T-helper 1 cell treated with Interleukin-12 subunit alpha and Interleukin-12 subunit beta and Interleukin-4 antibody, amounts not matched to agents 30 μg/mL and 1 μg/mL, for 36 hours (primary cell): ENCODE measurements around the gene ING1.
"Not testable (repeated sequence)": the region's sequence is repeated elsewhere in the genome, so short reads cannot be mapped to it uniquely, and the experiment has no call there.

Experiments used
- H3K27ac Mint-ChIP-seq: one replicate; pipeline ENCODE4 v1.8.0; 2021; ENCODE audit warnings: mild to moderate bottlenecking, mixed read lengths
- H3K27me3 Mint-ChIP-seq: one replicate; pipeline ENCODE4 v1.8.0; 2021; ENCODE audit warnings: low read depth, mixed read lengths
- H3K36me3 Mint-ChIP-seq: one replicate; pipeline ENCODE4 v1.8.0; 2021; ENCODE audit warnings: low read depth, mixed read lengths
- H3K4me1 Mint-ChIP-seq: one replicate; pipeline ENCODE4 v1.8.0; 2021; ENCODE audit warnings: low read depth, mixed read lengths
- H3K4me3 Mint-ChIP-seq: one replicate; pipeline ENCODE4 v1.8.0; 2021; ENCODE audit warnings: mild to moderate bottlenecking, moderate library complexity, mixed read lengths
- H3K9me3 Mint-ChIP-seq: one replicate; pipeline ENCODE4 v1.8.0; 2021; ENCODE audit warnings: mixed read lengths

Gene ING1

GRCh38 chr13:110683921-110684320, 29.6 kb upstream of the ING1 start:
- Mint-ChIP-seq H3K4me3 (no peak overlapping the region), H3K27ac (no peak overlapping the region), H3K9me3 (no peaks in the 10 kb centered on the region), H3K4me1 (no peaks in the 10 kb centered on the region), H3K36me3 (peaks cover 16% of the 10 kb centered on the region), H3K27me3 (no peaks in the 10 kb centered on the region)

- H3K36me3 Mint-ChIP-seq = peaks cover 15% of the 10 kb centered on the region
- H3K4me3 Mint-ChIP-seq = no peak overlapping the region
These were observed 29.0 kb upstream of the ING1 start for GRCh38 chr13:110684388-110685056.

GRCh38 chr13:110685305-110686020, 28.0 kb upstream of the ING1 start:
- no peak overlapping the region for H3K4me3 Mint-ChIP-seq
- H3K36me3 Mint-ChIP-seq = peaks cover 15% of the 10 kb centered on the region
- H3K4me1 Mint-ChIP-seq = peaks cover 1% of the 10 kb centered on the region
- H3K27ac Mint-ChIP-seq = no peak overlapping the region
- H3K27me3 Mint-ChIP-seq = no peaks in the 10 kb centered on the region
- no peaks in the 10 kb centered on the region for H3K9me3 Mint-ChIP-seq

More at GRCh38 chr13:110684388-110685056, 29.0 kb upstream of the ING1 start:
- H3K27ac Mint-ChIP-seq = no peak overlapping the region
- no peaks in the 10 kb centered on the region for H3K4me1 Mint-ChIP-seq
- H3K9me3 Mint-ChIP-seq = no peaks in the 10 kb centered on the region
- H3K27me3 Mint-ChIP-seq = no peaks in the 10 kb centered on the region

GRCh38 chr13:110687736-110688135, 25.8 kb upstream of the ING1 start:
- H3K27me3 Mint-ChIP-seq = no peaks in the 10 kb centered on the region
- no peak overlapping the region for H3K4me3 Mint-ChIP-seq
- H3K9me3 Mint-ChIP-seq = no peaks in the 10 kb centered on the region
- H3K36me3 Mint-ChIP-seq = peaks cover 13% of the 10 kb centered on the region
- H3K4me1 Mint-ChIP-seq = peaks cover 2% of the 10 kb centered on the region
- H3K27ac Mint-ChIP-seq = no peak overlapping the region

- peaks cover 15% of the 10 kb centered on the region for H3K36me3 Mint-ChIP-seq
- H3K9me3 Mint-ChIP-seq = no peaks in the 10 kb centered on the region
- H3K4me3 Mint-ChIP-seq = no peak overlapping the region
- peaks cover 2% of the 10 kb centered on the region for H3K4me1 Mint-ChIP-seq
- H3K27me3 Mint-ChIP-seq = no peaks in the 10 kb centered on the region
- no peak overlapping the region for H3K27ac Mint-ChIP-seq
These were observed 24.5 kb upstream of the ING1 start for GRCh38 chr13:110689041-110689440.

GRCh38 chr13:110689711-110690110, 23.8 kb upstream of the ING1 start:
- Mint-ChIP-seq H3K4me1 (peaks cover 2% of the 10 kb centered on the region), H3K27me3 (no peaks in the 10 kb centered on the region), H3K9me3 (no peaks in the 10 kb centered on the region), H3K27ac (no peak overlapping the region), H3K4me3 (no peak overlapping the region), H3K36me3 (peaks cover 15% of the 10 kb centered on the region)

- H3K36me3 Mint-ChIP-seq = peaks cover 11% of the 10 kb centered on the region
These were observed 23.0 kb upstream of the ING1 start for GRCh38 chr13:110690516-110690915.

GRCh38 chr13:110695774-110696173, 17.7 kb upstream of the ING1 start:
- H3K27ac Mint-ChIP-seq, H3K4me1 Mint-ChIP-seq, H3K4me3 Mint-ChIP-seq, H3K9me3 Mint-ChIP-seq, H3K27me3 Mint-ChIP-seq: not testable (repeated sequence)
- peaks cover 41% of the 10 kb centered on the region for H3K36me3 Mint-ChIP-seq

More at GRCh38 chr13:110690516-110690915, 23.0 kb upstream of the ING1 start:
- H3K27me3 Mint-ChIP-seq = no peaks in the 10 kb centered on the region
- H3K4me1 Mint-ChIP-seq = peaks cover 2% of the 10 kb centered on the region
- H3K27ac Mint-ChIP-seq = no peak overlapping the region
- H3K4me3 Mint-ChIP-seq = no peak overlapping the region
- no peaks in the 10 kb centered on the region for H3K9me3 Mint-ChIP-seq

- peaks cover 42% of the 10 kb centered on the region for H3K36me3 Mint-ChIP-seq
- peak overlapping the region; percentile 52 for H3K27ac Mint-ChIP-seq
- peaks cover 11% of the 10 kb centered on the region for H3K4me1 Mint-ChIP-seq
- no peaks in the 10 kb centered on the region for H3K9me3 Mint-ChIP-seq
- H3K4me3 Mint-ChIP-seq = no peak overlapping the region
- no peaks in the 10 kb centered on the region for H3K27me3 Mint-ChIP-seq
These were observed 16.7 kb upstream of the ING1 start for GRCh38 chr13:110696776-110697175.

GRCh38 chr13:110697842-110698241, 15.7 kb upstream of the ING1 start:
- peaks cover 48% of the 10 kb centered on the region for H3K36me3 Mint-ChIP-seq
- H3K9me3 Mint-ChIP-seq = no peaks in the 10 kb centered on the region
- no peak overlapping the region for H3K4me3 Mint-ChIP-seq
- H3K27me3 Mint-ChIP-seq = no peaks in the 10 kb centered on the region
- no peak overlapping the region for H3K27ac Mint-ChIP-seq
- peaks cover 17% of the 10 kb centered on the region for H3K4me1 Mint-ChIP-seq

- Mint-ChIP-seq H3K4me1 (peaks cover 23% of the 10 kb centered on the region), H3K27me3 (no peaks in the 10 kb centered on the region), H3K9me3 (no peaks in the 10 kb centered on the region), H3K4me3 (no peak overlapping the region), H3K27ac (no peak overlapping the region), H3K36me3 (peaks cover 51% of the 10 kb centered on the region)
These were observed 14.8 kb upstream of the ING1 start for GRCh38 chr13:110698689-110699088.

- H3K9me3 Mint-ChIP-seq = no peaks in the 10 kb centered on the region
- H3K4me3 Mint-ChIP-seq = no peak overlapping the region
- peaks cover 24% of the 10 kb centered on the region for H3K4me1 Mint-ChIP-seq
- H3K27me3 Mint-ChIP-seq = no peaks in the 10 kb centered on the region
- peaks cover 53% of the 10 kb centered on the region for H3K36me3 Mint-ChIP-seq
- H3K27ac Mint-ChIP-seq = no peak overlapping the region
These were observed 14.1 kb upstream of the ING1 start for GRCh38 chr13:110699148-110700145.

- Mint-ChIP-seq H3K27me3 (no peaks in the 10 kb centered on the region), H3K9me3 (no peaks in the 10 kb centered on the region), H3K36me3 (peaks cover 53% of the 10 kb centered on the region), H3K27ac (no peak overlapping the region), H3K4me1 (peaks cover 26% of the 10 kb centered on the region), H3K4me3 (no peak overlapping the region)
These were observed 13.3 kb upstream of the ING1 start for GRCh38 chr13:110700186-110700585.

GRCh38 chr13:110700641-110701040, 12.9 kb upstream of the ING1 start:
- H3K4me1 Mint-ChIP-seq = peaks cover 28% of the 10 kb centered on the region

More at GRCh38 chr13:110700641-110701040, 12.9 kb upstream of the ING1 start:
- no peak overlapping the region for H3K4me3 Mint-ChIP-seq
- H3K36me3 Mint-ChIP-seq = peaks cover 53% of the 10 kb centered on the region
- no peak overlapping the region for H3K27ac Mint-ChIP-seq
- H3K27me3 Mint-ChIP-seq = no peaks in the 10 kb centered on the region
- no peaks in the 10 kb centered on the region for H3K9me3 Mint-ChIP-seq
